HEK293T (cell line): Measurements from ENCODE around the gene GPALPP1.

ENCODE experiments used
- CTCF ChIA-PET: fragments of 350-600 bp; formaldehyde crosslinking; extraction: SDS; loops from one replicate; lab custom pipeline; 2021; ENCODE audit warnings: antibody characterized with exemption, inconsistent platforms; lab: Yijun Ruan, JAX
- POLR2A ChIA-PET: fragments of 350-600 bp; formaldehyde crosslinking; extraction: SDS; loops from one replicate; lab custom pipeline; 2020; ENCODE audit warnings: antibody characterized with exemption, inconsistent platforms; lab: Yijun Ruan, JAX
- DNase-seq: peaks from one replicate; pipeline ENCODE4 v3.0.0; 2012; ENCODE audit warnings: mixed read lengths; ENCODE audit errors: extremely low spot score
- ARNT ChIP-seq: fragments of 450-650 bp; IDR thresholded peaks from 2 replicates; pipeline ENCODE4 v1.6.1; 2017; ENCODE audit warnings: mild to moderate bottlenecking
- BHLHE40 ChIP-seq: fragments of 450-650 bp; IDR thresholded peaks from 2 replicates; pipeline ENCODE4 v1.6.1; 2016; ENCODE audit warnings: mild to moderate bottlenecking, moderate library complexity, borderline replicate concordance
- CTBP1 ChIP-seq: fragments of 450-650 bp; IDR thresholded peaks from 2 replicates; pipeline ENCODE4 v1.6.1; 2016; ENCODE audit warnings: borderline replicate concordance
- ELF4 ChIP-seq: fragments of 450-650 bp; IDR thresholded peaks from 2 replicates; pipeline ENCODE4 v1.6.1; 2017; ENCODE audit warnings: antibody characterized with exemption
- FOXA1 ChIP-seq: fragments of 450-650 bp; IDR thresholded peaks from 2 replicates; pipeline ENCODE4 v1.6.1; 2016; ENCODE audit warnings: mild to moderate bottlenecking
- FOXK2 ChIP-seq: fragments of 450-650 bp; IDR thresholded peaks from 2 replicates; pipeline ENCODE4 v1.6.1; 2016; ENCODE audit warnings: mild to moderate bottlenecking
- FOXM1 ChIP-seq: fragments of 450-650 bp; IDR thresholded peaks from 2 replicates; pipeline ENCODE4 v1.6.1; 2017; ENCODE audit warnings: mild to moderate bottlenecking, borderline replicate concordance
- HDGF ChIP-seq: fragments of 450-650 bp; IDR thresholded peaks from 2 replicates; pipeline ENCODE4 v1.6.1; 2017; ENCODE audit warnings: antibody characterized with exemption, borderline replicate concordance
- L3MBTL2 ChIP-seq: fragments of 450-650 bp; conservative IDR thresholded peaks from 2 replicates; pipeline ENCODE4 v1.6.1; 2016; ENCODE audit warnings: mild to moderate bottlenecking
- LEF1 ChIP-seq: fragments of 450-650 bp; IDR thresholded peaks from 2 replicates; pipeline ENCODE4 v1.6.1; 2017; ENCODE audit warnings: mild to moderate bottlenecking, borderline replicate concordance
- NFRKB ChIP-seq: fragments of 450-650 bp; IDR thresholded peaks from 2 replicates; pipeline ENCODE4 v1.6.1; 2016; ENCODE audit warnings: mild to moderate bottlenecking, moderate library complexity
- SP1 ChIP-seq: fragments of 450-650 bp; IDR thresholded peaks from 2 replicates; pipeline ENCODE4 v1.6.1; 2017
- SUZ12 ChIP-seq: fragments of 450-650 bp; IDR thresholded peaks from 2 replicates; pipeline ENCODE4 v1.6.1; 2016; ENCODE audit warnings: mild to moderate bottlenecking
- TARDBP ChIP-seq: fragments of 450-650 bp; IDR thresholded peaks from 2 replicates; pipeline ENCODE4 v1.6.1; 2016
- ZNF384 ChIP-seq: fragments of 450-650 bp; IDR thresholded peaks from 2 replicates; pipeline ENCODE4 v1.6.1; 2016
- TF ChIP-seq, protein P1 (sequence below): fragments of 450-650 bp; IDR thresholded peaks from 2 replicates; pipeline ENCODE4 v1.6.1; 2016

GPALPP1 gene

GRCh38 chr13:44967704-44968433, 21.5 kb upstream of the GPALPP1 start:
- CTCF ChIA-PET, result no interaction called here
- no peak for DNase-seq
- POLR2A ChIA-PET, result no interaction called here
- TF ChIP-seq SUZ12, result no peak
- TF ChIP-seq BHLHE40, result no peak
- TF ChIP-seq SP1, result no peak
- no peak for TF ChIP-seq LEF1
- no peak for TF ChIP-seq L3MBTL2
- TF ChIP-seq CTBP1, result no peak
- no peak for TF ChIP-seq ZNF384
- TF ChIP-seq NFRKB, result no peak
- no peak for TF ChIP-seq FOXM1

GRCh38 chr13:44968434-44968815, 20.9 kb upstream of the GPALPP1 start:
- ChIA-PET POLR2A (no interaction called here), CTCF (no interaction called here)
- no peak for DNase-seq
- no peak for TF ChIP-seq HDGF
- no peak for TF ChIP-seq ARNT
- TF ChIP-seq SP1, result no peak
- no peak for TF ChIP-seq FOXA1
- no peak for TF ChIP-seq BHLHE40
- TF ChIP-seq TARDBP, result no peak
- no peak for TF ChIP-seq L3MBTL2
- TF ChIP-seq CTBP1, result no peak
- no peak for TF ChIP-seq ELF4
- TF ChIP-seq NFRKB, result no peak
- no peak for TF ChIP-seq FOXK2
- no peak for TF ChIP-seq SUZ12
- TF ChIP-seq, protein P1, sequence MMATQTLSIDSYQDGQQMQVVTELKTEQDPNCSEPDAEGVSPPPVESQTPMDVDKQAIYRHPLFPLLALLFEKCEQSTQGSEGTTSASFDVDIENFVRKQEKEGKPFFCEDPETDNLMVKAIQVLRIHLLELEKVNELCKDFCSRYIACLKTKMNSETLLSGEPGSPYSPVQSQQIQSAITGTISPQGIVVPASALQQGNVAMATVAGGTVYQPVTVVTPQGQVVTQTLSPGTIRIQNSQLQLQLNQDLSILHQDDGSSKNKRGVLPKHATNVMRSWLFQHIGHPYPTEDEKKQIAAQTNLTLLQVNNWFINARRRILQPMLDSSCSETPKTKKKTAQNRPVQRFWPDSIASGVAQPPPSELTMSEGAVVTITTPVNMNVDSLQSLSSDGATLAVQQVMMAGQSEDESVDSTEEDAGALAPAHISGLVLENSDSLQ, result no peak
- TF ChIP-seq FOXM1, result no peak
- TF ChIP-seq ZNF384, result no peak
- TF ChIP-seq LEF1, result no peak

DNA sequence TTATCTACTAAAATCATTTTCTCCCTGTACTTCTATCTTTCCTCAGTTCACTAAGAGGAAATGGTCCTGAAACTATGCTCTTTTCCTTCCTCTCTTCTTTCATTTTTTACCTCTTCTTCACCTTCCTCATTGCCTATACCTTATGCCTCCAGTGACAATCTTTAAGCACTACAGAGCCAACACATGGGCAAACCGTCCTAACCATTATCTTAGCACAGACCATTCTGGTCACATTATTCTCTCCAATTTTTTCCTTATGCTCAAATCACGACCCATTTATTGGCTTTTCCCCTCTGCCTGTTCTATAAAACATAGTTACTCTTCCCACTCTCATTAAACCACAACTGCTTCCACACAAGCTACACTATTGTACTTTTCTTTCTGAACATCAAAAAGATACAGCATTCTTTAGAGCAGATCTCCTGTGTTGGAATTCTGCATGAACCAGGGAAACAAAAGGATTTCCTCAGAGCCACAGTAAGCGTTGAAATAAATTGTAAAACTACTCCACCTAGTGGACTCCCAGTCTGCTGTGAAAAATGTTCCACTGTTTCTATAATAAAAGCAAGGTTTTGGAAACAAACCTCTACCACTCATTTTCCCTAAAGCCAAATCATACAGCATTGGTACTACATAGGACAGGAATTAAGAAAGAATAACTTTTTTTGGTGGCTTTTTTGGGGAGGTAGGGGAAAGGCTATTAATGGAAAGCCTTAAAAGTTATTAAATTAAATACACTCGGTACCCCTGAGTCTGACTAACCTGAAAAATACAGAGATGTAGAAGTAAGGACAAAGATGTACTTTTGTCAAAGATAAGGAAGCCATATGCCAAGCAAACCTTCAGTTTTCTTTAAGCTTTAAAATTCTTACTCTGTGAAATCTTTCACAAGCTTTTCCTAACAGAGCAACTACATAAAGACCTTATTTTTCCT, 19.5 kb upstream of the GPALPP1 start:
- peak; percentile 51 for DNase-seq
- ChIA-PET POLR2A (no interaction called here), CTCF (interaction anchor here (0.7 kb wide), 3 partner anchors 10 to 496 kb away, joined by 3 read pairs; no protein-coding TSS in a partner anchor)
- TF ChIP-seq FOXA1 (no peak), FOXM1 (no peak), ZNF384 (no peak), ELF4 (no peak), FOXK2 (no peak), SP1 (no peak), LEF1 (no peak), L3MBTL2 (no peak), ARNT (no peak), CTBP1 (no peak), TARDBP (no peak), SUZ12 (no peak), NFRKB (no peak)
- TF ChIP-seq, protein P1, result no peak

DNA sequence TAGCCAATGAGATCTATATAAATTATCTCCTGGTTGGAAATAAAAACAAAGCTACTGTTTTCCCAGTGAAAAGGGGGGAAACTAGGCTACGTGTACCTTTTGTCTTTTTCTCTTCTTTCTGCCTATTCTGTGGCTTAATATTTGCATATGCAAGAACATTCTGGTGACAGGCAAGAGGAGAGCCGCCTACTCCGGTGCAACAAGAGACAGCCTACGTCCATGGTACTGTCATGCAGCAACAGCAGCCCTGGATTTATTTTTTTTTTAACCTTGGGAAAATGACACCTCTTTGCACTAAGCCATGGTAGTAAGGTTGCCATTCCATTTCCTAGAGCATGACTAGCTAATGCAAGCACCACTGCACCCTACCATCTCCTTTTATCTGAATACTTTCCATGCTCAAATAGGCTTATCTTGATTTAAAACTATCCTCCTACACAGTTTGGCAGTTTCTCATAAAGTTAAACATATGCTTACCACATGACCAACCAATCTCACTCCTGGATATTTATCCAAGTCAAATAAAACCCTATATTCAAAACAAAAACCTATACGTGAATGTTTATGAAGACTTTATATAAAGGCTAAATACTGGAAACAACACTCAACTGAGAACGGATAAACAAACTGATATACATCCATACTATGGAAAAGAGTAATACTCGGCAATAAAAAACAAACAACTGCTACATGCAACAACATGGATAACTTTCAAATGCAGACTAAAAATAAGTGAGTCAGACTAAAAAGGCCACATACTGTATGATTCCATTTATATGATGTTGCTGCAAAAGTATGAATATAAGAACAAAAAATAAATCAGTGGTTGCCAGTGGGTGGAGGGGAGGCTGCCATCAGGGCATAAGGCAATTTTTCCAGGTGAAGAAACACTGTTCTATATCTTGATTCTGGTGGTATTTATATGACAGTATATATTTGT, 17.4 kb upstream of the GPALPP1 start:
- ChIA-PET POLR2A (no interaction called here), CTCF (no interaction called here)
- no peak for DNase-seq
- TF ChIP-seq SUZ12, result no peak
- no peak for TF ChIP-seq FOXA1
- TF ChIP-seq LEF1, result no peak
- TF ChIP-seq L3MBTL2, result no peak
- TF ChIP-seq FOXK2, result no peak
- TF ChIP-seq, protein P1, result no peak
- TF ChIP-seq FOXM1, result no peak
- TF ChIP-seq NFRKB, result no peak
- TF ChIP-seq TARDBP, result no peak
- no peak for TF ChIP-seq SP1
- TF ChIP-seq ZNF384, result no peak
- no peak for TF ChIP-seq HDGF
- TF ChIP-seq BHLHE40, result no peak
- no peak for TF ChIP-seq CTBP1
- no peak for TF ChIP-seq ARNT
- TF ChIP-seq ELF4, result no peak
